Panc1 (cell line): ENCODE results near the gene SLC15A1. TPM values are rescaled to one million over a fixed set of nuclear protein-coding genes. Genes with fewer than 3 reads are reported as not detected.
"Not testable (repeated sequence)": the region's sequence is repeated elsewhere in the genome, so short reads cannot be mapped to it uniquely, and the experiment has no call there.

Source experiments
- ATAC-seq: fragments of 200-7000 bp; cut with Tn5 transposase; 2 replicates; pipeline ENCODE4 v1.9.1; 2020; ENCODE audit warnings: mild to moderate bottlenecking, moderate library complexity
- BruUV-seq: library from RNA; stranded (reverse); fragments of 400-500 nt; replicated peaks from 2 replicates; lab custom pipeline; 2021; lab: Mats Ljungman, UMichigan
- CTCF ChIA-PET: fragments of 300-600 bp; sonication (Branson Sonifier 250); formaldehyde crosslinking; loops from one replicate; lab custom pipeline; 2022; ENCODE audit warnings: antibody characterized with exemption; lab: Charles Lee
- POLR2A ChIA-PET: fragments of 300-600 bp; sonication (Branson Sonifier 250); formaldehyde crosslinking; loops from one replicate; lab custom pipeline; 2022; ENCODE audit warnings: antibody characterized with exemption; lab: Charles Lee
- DNase-seq: peaks from one replicate; pipeline ENCODE4 v3.0.0-alpha.2; 2010; ENCODE audit warnings: low read depth, low spot score
- H3K27ac ChIP-seq: 2 replicates; pipeline ENCODE4 v1.5.1; 2011; ENCODE audit warnings: mild to moderate bottlenecking, low read length, inconsistent platforms
- H3K27me3 ChIP-seq: fragments of 200-500 bp; sonication (Bioruptor generic); 2 replicates; pipeline ENCODE4 v1.6.0; 2014; ENCODE audit warnings: low read length, inconsistent platforms; ENCODE audit not compliant: control insufficient read depth, insufficient read depth
- H3K36me3 ChIP-seq: fragments of 200-500 bp; sonication (Bioruptor generic); 2 replicates; pipeline ENCODE4 v1.5.1; 2014; ENCODE audit warnings: inconsistent platforms, mild to moderate bottlenecking, low read length, moderate library complexity; ENCODE audit not compliant: control insufficient read depth, insufficient read depth
- H3K4me1 ChIP-seq: 2 replicates; pipeline ENCODE4 v1.5.1; 2011; ENCODE audit warnings: inconsistent platforms, mild to moderate bottlenecking, low read length, moderate library complexity; ENCODE audit not compliant: control insufficient read depth, insufficient read depth
- H3K4me3 ChIP-seq, 2 experiments: 2 replicates each; pipeline ENCODE4 v1.5.1; 2011 to 2012; ENCODE audit warnings: low read depth in 2 of 2, low read length in 2 of 2, mild to moderate bottlenecking in 2 of 2, inconsistent platforms in 1 of 2, moderate library complexity in 1 of 2
- H3K9me3 ChIP-seq: fragments of 200-500 bp; sonication (Bioruptor generic); 2 replicates; pipeline ENCODE4 v1.5.1; 2014; ENCODE audit warnings: low read depth, mild to moderate bottlenecking, inconsistent platforms, low read length, moderate library complexity; ENCODE audit not compliant: control insufficient read depth, insufficient read depth
- POLR2AphosphoS5 ChIP-seq: IDR thresholded peaks from 2 replicates; pipeline ENCODE4 v1.6.1; 2012; ENCODE audit warnings: mild to moderate bottlenecking, low read depth, low read length, moderate library complexity
- SIN3A ChIP-seq: IDR thresholded peaks from 2 replicates; pipeline ENCODE4 v1.6.1; 2012; ENCODE audit warnings: low read depth, mild to moderate bottlenecking, low read length, moderate library complexity, borderline replicate concordance; ENCODE audit not compliant: insufficient read depth
- TCF7L2 ChIP-seq: IDR thresholded peaks from 2 replicates; pipeline ENCODE4 v1.6.1; 2011; ENCODE audit warnings: mild to moderate bottlenecking, low read depth, low read length, inconsistent platforms
- in situ Hi-C: cut with HindIII; loops from 2 replicates; pipeline ENCODE4 v1.10.0; 2016; ENCODE audit warnings: low sequenced_read_pairs, low pct_unique_long_range_greater_than_20kb
- intact Hi-C: fragments of 100-400 bp; cut with micrococcal nuclease; formaldehyde crosslinking; loops from one replicate; pipeline ENCODE4 v1.10.0; 2022; ENCODE audit not compliant: unreplicated experiment
- total RNA-seq: library from RNA; stranded (reverse); gene quantifications from one replicate; pipeline ENCODE4 v1.2.1, GENCODE V29; 2021; ENCODE audit not compliant: unreplicated experiment
- TF ChIP-seq, protein P1 (sequence below): fragments of 450-650 bp; IDR thresholded peaks from 2 replicates; pipeline ENCODE4 v1.5.1; 2017; ENCODE audit warnings: mild to moderate bottlenecking
- TF ChIP-seq, protein P2 (sequence below), 2 experiments: IDR thresholded peaks; 2 replicates each; pipeline ENCODE4 v1.6.1; 2011 to 2012; ENCODE audit warnings: low read depth in 2 of 2, control low read depth in 1 of 2, low read length in 1 of 2, mild to moderate bottlenecking in 1 of 2, moderate library complexity in 1 of 2; ENCODE audit not compliant: insufficient read depth in 1 of 2

Gene SLC15A1
- total RNA-seq, 1 experiment from 2014 or later: 0.18 TPM

DNA sequence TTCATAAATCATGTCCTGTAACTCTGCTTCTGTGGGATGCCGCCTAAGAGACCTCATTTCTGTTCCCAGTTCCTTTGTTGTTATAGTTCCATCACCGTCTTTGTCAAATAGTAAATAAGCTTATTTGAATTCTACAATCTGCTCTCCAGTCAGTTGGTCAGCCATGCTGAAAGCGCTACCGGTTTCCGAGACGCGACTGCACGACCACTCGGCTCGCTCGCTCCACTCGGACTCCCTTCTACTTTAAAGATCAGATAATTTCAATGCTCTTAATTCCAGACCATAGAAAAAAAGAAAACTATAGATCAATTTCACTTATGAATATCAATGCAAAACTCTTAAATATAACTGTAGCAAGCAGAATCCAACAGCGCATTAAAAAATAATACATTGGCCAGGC is 111.4 kb downstream of the SLC15A1 start:
- no peak overlapping the region for H3K27ac ChIP-seq
- no TSS peak for BruUV-seq
- ChIA-PET CTCF (no interaction called here), POLR2A (no interaction called here)
- in situ Hi-C loops: no loop called here
- no peaks in the 10 kb centered on the region for H3K4me1 ChIP-seq
- TF ChIP-seq TCF7L2 (no peak), POLR2AphosphoS5 (no peak), SIN3A (no peak)
- TF ChIP-seq, protein P1, sequence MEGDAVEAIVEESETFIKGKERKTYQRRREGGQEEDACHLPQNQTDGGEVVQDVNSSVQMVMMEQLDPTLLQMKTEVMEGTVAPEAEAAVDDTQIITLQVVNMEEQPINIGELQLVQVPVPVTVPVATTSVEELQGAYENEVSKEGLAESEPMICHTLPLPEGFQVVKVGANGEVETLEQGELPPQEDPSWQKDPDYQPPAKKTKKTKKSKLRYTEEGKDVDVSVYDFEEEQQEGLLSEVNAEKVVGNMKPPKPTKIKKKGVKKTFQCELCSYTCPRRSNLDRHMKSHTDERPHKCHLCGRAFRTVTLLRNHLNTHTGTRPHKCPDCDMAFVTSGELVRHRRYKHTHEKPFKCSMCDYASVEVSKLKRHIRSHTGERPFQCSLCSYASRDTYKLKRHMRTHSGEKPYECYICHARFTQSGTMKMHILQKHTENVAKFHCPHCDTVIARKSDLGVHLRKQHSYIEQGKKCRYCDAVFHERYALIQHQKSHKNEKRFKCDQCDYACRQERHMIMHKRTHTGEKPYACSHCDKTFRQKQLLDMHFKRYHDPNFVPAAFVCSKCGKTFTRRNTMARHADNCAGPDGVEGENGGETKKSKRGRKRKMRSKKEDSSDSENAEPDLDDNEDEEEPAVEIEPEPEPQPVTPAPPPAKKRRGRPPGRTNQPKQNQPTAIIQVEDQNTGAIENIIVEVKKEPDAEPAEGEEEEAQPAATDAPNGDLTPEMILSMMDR: no peak
- TF ChIP-seq, protein P2, sequence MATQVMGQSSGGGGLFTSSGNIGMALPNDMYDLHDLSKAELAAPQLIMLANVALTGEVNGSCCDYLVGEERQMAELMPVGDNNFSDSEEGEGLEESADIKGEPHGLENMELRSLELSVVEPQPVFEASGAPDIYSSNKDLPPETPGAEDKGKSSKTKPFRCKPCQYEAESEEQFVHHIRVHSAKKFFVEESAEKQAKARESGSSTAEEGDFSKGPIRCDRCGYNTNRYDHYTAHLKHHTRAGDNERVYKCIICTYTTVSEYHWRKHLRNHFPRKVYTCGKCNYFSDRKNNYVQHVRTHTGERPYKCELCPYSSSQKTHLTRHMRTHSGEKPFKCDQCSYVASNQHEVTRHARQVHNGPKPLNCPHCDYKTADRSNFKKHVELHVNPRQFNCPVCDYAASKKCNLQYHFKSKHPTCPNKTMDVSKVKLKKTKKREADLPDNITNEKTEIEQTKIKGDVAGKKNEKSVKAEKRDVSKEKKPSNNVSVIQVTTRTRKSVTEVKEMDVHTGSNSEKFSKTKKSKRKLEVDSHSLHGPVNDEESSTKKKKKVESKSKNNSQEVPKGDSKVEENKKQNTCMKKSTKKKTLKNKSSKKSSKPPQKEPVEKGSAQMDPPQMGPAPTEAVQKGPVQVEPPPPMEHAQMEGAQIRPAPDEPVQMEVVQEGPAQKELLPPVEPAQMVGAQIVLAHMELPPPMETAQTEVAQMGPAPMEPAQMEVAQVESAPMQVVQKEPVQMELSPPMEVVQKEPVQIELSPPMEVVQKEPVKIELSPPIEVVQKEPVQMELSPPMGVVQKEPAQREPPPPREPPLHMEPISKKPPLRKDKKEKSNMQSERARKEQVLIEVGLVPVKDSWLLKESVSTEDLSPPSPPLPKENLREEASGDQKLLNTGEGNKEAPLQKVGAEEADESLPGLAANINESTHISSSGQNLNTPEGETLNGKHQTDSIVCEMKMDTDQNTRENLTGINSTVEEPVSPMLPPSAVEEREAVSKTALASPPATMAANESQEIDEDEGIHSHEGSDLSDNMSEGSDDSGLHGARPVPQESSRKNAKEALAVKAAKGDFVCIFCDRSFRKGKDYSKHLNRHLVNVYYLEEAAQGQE (IDR thresholded peaks at IDR 0.05; ENCODE audit: insufficient read depth in 1 of 2, low read depth in 2 of 2, low read length in 1 of 2): no peak
- H3K27me3 ChIP-seq: 0 out of 2 replicates have a peak, but pooled peaks cover 2% of the 10 kb centered on the region
- intact Hi-C loops: no loop called here
- no peak overlapping the region for H3K4me3 ChIP-seq
- H3K36me3 ChIP-seq: no peaks in the 10 kb centered on the region
- ATAC-seq: no peak
- H3K9me3 ChIP-seq: no peaks in the 10 kb centered on the region
- no peak for DNase-seq

DNA sequence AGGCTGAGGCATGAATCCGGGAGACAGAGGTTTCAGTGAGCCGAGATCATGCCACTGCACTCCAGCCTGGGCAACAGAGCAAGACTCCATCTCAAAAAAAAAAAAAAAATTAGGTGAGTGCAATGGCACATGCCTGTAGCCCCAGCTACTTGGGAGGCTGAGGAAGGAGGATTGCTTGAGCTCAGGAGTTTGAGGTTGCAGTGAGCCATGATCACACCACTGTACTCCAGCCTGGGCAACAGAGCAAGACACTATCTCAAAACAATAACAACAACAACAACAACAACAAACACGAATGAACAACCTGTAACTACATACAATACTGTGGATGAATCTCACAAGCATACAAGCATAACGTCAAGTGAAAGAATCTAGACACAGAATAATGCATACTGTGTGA is 112.7 kb downstream of the SLC15A1 start:
- H3K4me1 ChIP-seq, in situ Hi-C loops, intact Hi-C loops, H3K27ac ChIP-seq, H3K36me3 ChIP-seq, DNase-seq, ATAC-seq, POLR2A ChIA-PET, H3K27me3 ChIP-seq, CTCF ChIA-PET, BruUV-seq, H3K9me3 ChIP-seq, H3K4me3 ChIP-seq: not testable (repeated sequence)

DNA sequence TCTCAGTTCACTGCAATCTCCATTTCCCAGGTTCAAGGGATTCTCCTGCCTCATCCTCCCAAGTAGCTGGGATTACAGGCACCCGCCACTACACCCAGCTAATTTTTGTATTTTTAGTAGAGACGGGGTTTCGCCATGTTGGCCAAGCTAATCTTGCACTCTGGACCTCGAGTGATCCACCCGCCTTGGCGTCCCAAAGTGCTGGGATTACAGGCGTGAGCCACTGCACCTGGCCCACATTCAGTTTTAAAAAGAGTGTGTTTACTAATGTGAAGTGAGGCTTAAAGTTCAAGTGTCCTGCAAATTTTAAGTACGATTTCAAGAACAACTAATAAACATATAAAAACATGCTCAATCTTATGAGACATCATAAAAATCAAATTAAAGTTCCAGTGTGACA is 114.1 kb downstream of the SLC15A1 start:
- DNase-seq, in situ Hi-C loops, H3K36me3 ChIP-seq, POLR2A ChIA-PET, ATAC-seq, H3K4me3 ChIP-seq, H3K27me3 ChIP-seq, H3K9me3 ChIP-seq, H3K4me1 ChIP-seq, BruUV-seq, intact Hi-C loops, H3K27ac ChIP-seq, CTCF ChIA-PET: not testable (repeated sequence)

Other genes starting within 250 kb of the SLC15A1 start
- gene STK24, start 175.6 kb downstream of the SLC15A1 start, total RNA-seq: 57.3 TPM
- 30.5 TPM for gene DOCK9, start 225.4 kb upstream of the SLC15A1 start, total RNA-seq